ENCODE results near the gene RNU6-1. TPM values are rescaled to one million over a fixed set of nuclear protein-coding genes. Genes with fewer than 3 reads are reported as not detected.

Gene RNU6-1
- total RNA-seq, 1 donor from 2014 or later, result not detected

DNA sequence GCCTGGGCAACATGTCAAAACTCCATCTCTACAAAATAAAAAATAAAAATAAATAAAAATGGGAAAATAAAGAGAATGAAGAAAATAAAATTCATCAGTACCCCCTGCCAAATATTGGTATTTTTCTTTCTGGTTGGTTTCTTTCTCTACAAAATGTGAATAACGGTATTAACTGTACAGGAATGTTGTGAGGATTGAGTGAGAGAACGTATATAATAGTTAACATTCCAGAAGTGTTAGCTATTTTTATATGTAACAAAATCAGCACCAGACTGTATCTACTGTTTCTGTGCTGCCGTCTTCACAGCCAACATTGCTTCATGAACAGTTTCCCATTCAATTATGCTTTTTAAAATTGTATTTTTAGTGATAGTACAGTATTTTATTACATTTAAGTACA is 25.5 kb upstream of the RNU6-1 start:
- Histone ChIP-seq H3K9me3 (no peaks in the 10 kb centered on the region), H3K4me3 (no peak overlapping the region), H3K27me3 (no peaks in the 10 kb centered on the region), H3K27ac (no peak overlapping the region), H3K4me1 (peaks cover 3 to 7% of the 10 kb centered on the region in 2 donors), H3K36me3 (no peaks in the 10 kb centered on the region)
- no peak for DNase-seq (ENCODE audit: low spot score in 2 of 2)
- intact Hi-C loops (cut with DNase I), result loop anchor here (10.0 kb wide), 1 partner anchor 49 kb away; no protein-coding TSS in a partner anchor
- no peak for TF ChIP-seq CTCF (IDR thresholded peaks at IDR 0.05)

DNA sequence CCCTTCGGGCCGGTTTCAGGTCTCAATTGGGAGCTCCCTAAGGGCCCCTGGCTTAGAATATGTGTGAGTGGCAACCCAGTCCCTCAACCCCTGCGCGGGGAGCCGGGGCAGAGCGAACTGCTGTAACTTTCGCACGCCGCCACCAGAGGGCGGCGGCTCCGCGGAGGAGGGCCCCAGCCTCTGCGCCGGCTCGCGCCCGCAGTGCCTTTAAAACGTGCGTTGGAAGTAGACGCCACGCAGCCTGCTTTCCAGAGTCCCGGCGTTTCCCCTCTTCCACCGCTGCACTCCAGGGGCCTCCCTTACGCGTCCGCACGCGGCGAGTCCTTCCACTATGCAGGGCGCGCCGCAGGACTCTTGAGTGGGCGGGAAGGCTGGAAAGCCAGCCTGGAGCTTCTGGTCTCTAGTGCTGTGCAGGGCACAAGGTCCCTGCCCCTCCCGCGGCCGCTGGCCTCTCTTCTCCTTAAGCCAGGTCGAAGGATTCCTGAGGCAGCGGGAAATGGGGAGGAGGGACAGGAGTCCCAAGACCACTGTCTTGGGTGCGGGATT is 23.7 kb upstream of the RNU6-1 start:
- Histone ChIP-seq H3K27ac (peak overlapping the region; percentile 55 to 57), H3K9me3 (no peaks in the 10 kb centered on the region), H3K27me3 (no peaks in the 10 kb centered on the region), H3K4me1 (peaks cover 3 to 7% of the 10 kb centered on the region in 2 donors), H3K36me3 (no peaks in the 10 kb centered on the region), H3K4me3 (peak overlapping the region; percentile 55 to 60)
- intact Hi-C loops (cut with DNase I), result loop anchor here (1.0 to 10.0 kb wide), 7 partner anchors 21 to 348 kb away; partner anchors contain the start of genes PIAS1 and RNU6-1
- DNase-seq (ENCODE audit: low spot score in 2 of 2), result peak in 1 of 2 donors; percentile 85
- TF ChIP-seq CTCF (IDR thresholded peaks at IDR 0.05), result peak; percentile 91 to 97 (median 96)

GRCh38 chr15:67862750-67863441 is 23.1 kb upstream of the RNU6-1 start:
- Histone ChIP-seq H3K27me3 (no peaks in the 10 kb centered on the region), H3K4me1 (peaks cover 3 to 7% of the 10 kb centered on the region in 2 donors), H3K9me3 (no peaks in the 10 kb centered on the region), H3K4me3 (peak overlapping the region; percentile 55 to 60), H3K27ac (peak overlapping the region; percentile 55 to 57), H3K36me3 (no peaks in the 10 kb centered on the region)
- DNase-seq (ENCODE audit: low spot score in 2 of 2), result no peak
- TF ChIP-seq CTCF (IDR thresholded peaks at IDR 0.05), result no peak
- intact Hi-C loops (cut with DNase I), result loop anchor here (1.0 to 10.0 kb wide), 7 partner anchors 22 to 348 kb away; partner anchors contain the start of genes PIAS1 and RNU6-1

DNA sequence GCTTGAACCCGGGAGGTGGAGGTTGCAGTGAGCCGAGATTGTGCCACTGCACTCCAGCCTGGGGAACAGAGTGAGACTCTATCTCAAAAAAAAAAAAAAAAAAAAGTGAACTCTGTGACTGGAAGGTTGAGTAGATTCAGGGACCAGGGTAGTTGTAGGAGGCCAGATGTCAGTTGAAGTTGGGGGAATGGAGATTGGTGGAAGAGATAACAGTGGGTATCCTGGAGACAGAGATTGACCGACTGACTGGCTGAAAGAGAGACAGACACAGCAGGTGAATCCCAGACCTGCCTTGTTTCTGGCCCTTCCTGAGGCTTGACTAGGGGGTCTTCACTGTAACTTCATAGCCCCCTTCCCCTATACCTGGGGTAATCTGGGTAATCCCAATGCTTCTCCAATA is 22.1 kb upstream of the RNU6-1 start:
- intact Hi-C loops (cut with DNase I), result loop anchor here (2.0 to 10.0 kb wide), 3 partner anchors 23 to 105 kb away; no protein-coding TSS in a partner anchor
- H3K27ac ChIP-seq, result no peak overlapping the region
- no peak for DNase-seq (ENCODE audit: low spot score in 2 of 2)
- H3K27me3 ChIP-seq, result no peaks in the 10 kb centered on the region
- TF ChIP-seq CTCF (IDR thresholded peaks at IDR 0.05), result no peak
- H3K36me3 ChIP-seq, result no peaks in the 10 kb centered on the region
- no peaks in the 10 kb centered on the region for H3K9me3 ChIP-seq
- peaks cover 3 to 7% of the 10 kb centered on the region in 2 donors for H3K4me1 ChIP-seq
- no peak overlapping the region for H3K4me3 ChIP-seq

- peaks cover 3 to 7% of the 10 kb centered on the region in 2 donors for H3K4me1 ChIP-seq
- no peak overlapping the region for H3K27ac ChIP-seq
- no peak for DNase-seq (ENCODE audit: low spot score in 2 of 2)
- intact Hi-C loops (cut with DNase I), result no loop called here
- H3K27me3 ChIP-seq, result no peaks in the 10 kb centered on the region
- H3K36me3 ChIP-seq, result no peaks in the 10 kb centered on the region
- no peak for TF ChIP-seq CTCF (IDR thresholded peaks at IDR 0.05)
- no peak overlapping the region for H3K4me3 ChIP-seq
- H3K9me3 ChIP-seq, result no peaks in the 10 kb centered on the region
Observed at GRCh38 chr15:67859331-67859946, 19.6 kb upstream of the RNU6-1 start.
